Heart right ventricle (tissue), 16 donors: ENCODE results near the gene RASSF8. TPM values are rescaled to one million over a fixed set of nuclear protein-coding genes. Genes with fewer than 3 reads are reported as not detected.

ENCODE experiments used
- ATAC-seq, 8 donors: fragments of 200-7000 bp; cut with Tn5 transposase; one replicate each; pipeline ENCODE4 v1.9.1; 2020; ENCODE audit warnings: mild to moderate bottlenecking in 8 of 8, moderate library complexity in 8 of 8, moderate number of reproducible peaks in 1 of 8
- DNase-seq, 2 donors: peaks; one replicate each; pipeline ENCODE4 v3.0.0-alpha.2; 2020
- H3K27ac ChIP-seq, 10 donors: fragments of 200-600 bp; sonication (generic) in 2 of 10; one replicate each; pipeline versions ENCODE4 v1.5.0 to v1.8.0; 2020 to 2022; ENCODE audit warnings: mild to moderate bottlenecking in 3 of 10
- H3K27me3 ChIP-seq, 7 donors: fragments of 200-600 bp; one replicate each; pipeline ENCODE4 v1.8.0; 2021 to 2022; ENCODE audit warnings: mild to moderate bottlenecking in 2 of 7
- H3K36me3 ChIP-seq, 9 donors: fragments of 200-600 bp; sonication (generic) in 1 of 9; one replicate each; pipeline versions ENCODE4 v1.5.0 to v1.8.0; 2020 to 2022; ENCODE audit warnings: mild to moderate bottlenecking in 2 of 9
- H3K4me1 ChIP-seq, 9 donors: fragments of 200-600 bp; sonication (generic) in 1 of 9; one replicate each; pipeline versions ENCODE4 v1.5.0 to v1.8.0; 2020 to 2022; ENCODE audit warnings: mild to moderate bottlenecking in 4 of 9
- H3K4me3 ChIP-seq, 10 donors: fragments of 200-600 bp; sonication (generic) in 2 of 10; one replicate each; pipeline versions ENCODE4 v1.5.0 to v1.8.0; 2020 to 2022; ENCODE audit warnings: mild to moderate bottlenecking in 7 of 10, moderate library complexity in 2 of 10
- H3K9me3 ChIP-seq, 11 donors: fragments of 200-600 bp in 10 of 11; sonication (generic) in 2 of 11; one replicate each; pipeline versions ENCODE4 v1.5.0 to v1.8.0; 2013 to 2022; ENCODE audit warnings: mild to moderate bottlenecking in 2 of 11, control low read depth in 1 of 11, moderate library complexity in 1 of 11
- WGBS, 2 donors: extraction: QIAGEN DNeasy Blood & Tissue Kit; methylation state at CpG; one replicate each; pipeline ENCODE4 v1.1.7; 2013; ENCODE audit warnings: inconsistent platforms in 1 of 2; 5-methylcytosine and 5-hydroxymethylcytosine counted together
- intact Hi-C, 10 donors: fragments of 100-400 bp; cut with DNase I; formaldehyde crosslinking; loops; one replicate each; pipeline versions ENCODE4 v1.11.1 to v1.14.2; 2022
- polyA plus RNA-seq, 2 donors: library from polyadenylated mRNA; stranded (reverse); fragments of 200-250 nt; gene quantifications; one replicate each; pipeline ENCODE4 v1.2.3, GENCODE V29; 2013
- total RNA-seq, 10 donors: library from RNA; stranded (reverse); fragmentation: NEBNext Ultra II Directional in 3 of 10; extraction: Animal tissue kit (Norgen Biotek cat#: 25700) in 3 of 10; gene quantifications; one replicate each; pipeline versions ENCODE4 v1.2.1 to v1.2.4, GENCODE V29; 2021 to 2023
- TF ChIP-seq, protein P1 (sequence below), 9 donors: fragments of 200-600 bp; sonication (generic) in 2 of 9; IDR thresholded peaks; one replicate each; pipeline versions ENCODE4 v1.5.0 to v1.8.0; 2021 to 2022; ENCODE audit warnings: antibody characterized with exemption in 9 of 9, mild to moderate bottlenecking in 5 of 9, moderate library complexity in 1 of 9
- donor health status: Arrhythmogenic right ventricular cardiomyopathy.
- donor health status: ischemic (EF 13 %, LVEDD 7.1; RV severe dilation, severe dysfunction).
- donor health status: healthy with polysubstance abuse.
- donor health status: DM: no; HTN: yes; CAD: no.
- donor health status: DM: no; HTN: no; CAD: no.
- donor health status: ischemic (EF 25% LVEDD 6.9; RV normal size, moderate dysfunction).
- donor health status: ischemic (EF 25% LVEDD 5.7; RV mildly dilated, moderate dysfunction).
- donor health status: healthy.
- donor health status: DM: yes; HTN: yes; CAD: no.
- donor health status: Ischemic cardiomyopathy.
- donor health status: ischemic (EF 35%, LVEDD 5.7; RV mildly dilated, moderate dysfunction).
- donor health status: nonischemic (EF 11% LVEDD 7.7; RV severe dilation, severe dysfunction).
- donor health status: DM: yes; HTN: yes; CAD: no.
- donor health status: PGD.
- donor health status: ischemic (EF 29% LVEDD 5.4; RV normal size, mild dysfunction).
- donor health status: nonischemic (EF 23%, LVEDD 6.1; RV moderate dilation, normal function).

RASSF8 gene
- total and polyA plus RNA-seq, 12 donors, result 5.7 to 43.9 (median 28.9) TPM

DNA sequence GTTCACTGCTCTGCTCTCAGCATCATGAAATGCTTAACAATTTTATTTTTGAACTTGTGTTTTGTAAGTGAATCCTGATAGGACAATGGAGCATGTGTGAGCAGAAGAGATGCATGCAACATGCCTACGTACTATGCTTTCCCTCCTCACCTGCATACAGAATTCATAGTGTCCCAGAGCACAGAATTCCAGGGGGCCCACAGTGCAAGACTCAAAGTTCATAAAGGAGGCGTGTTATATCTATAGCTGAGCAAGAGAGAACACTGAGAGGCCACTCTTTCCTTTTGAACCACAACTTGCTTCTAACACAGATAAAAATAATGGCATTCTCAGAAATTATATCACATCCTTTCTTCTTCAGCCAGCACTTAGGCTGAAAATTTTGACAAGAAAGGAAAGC, 137.6 kb downstream of the RASSF8 start:
- ATAC-seq, result no peak
- TF ChIP-seq, protein P1, sequence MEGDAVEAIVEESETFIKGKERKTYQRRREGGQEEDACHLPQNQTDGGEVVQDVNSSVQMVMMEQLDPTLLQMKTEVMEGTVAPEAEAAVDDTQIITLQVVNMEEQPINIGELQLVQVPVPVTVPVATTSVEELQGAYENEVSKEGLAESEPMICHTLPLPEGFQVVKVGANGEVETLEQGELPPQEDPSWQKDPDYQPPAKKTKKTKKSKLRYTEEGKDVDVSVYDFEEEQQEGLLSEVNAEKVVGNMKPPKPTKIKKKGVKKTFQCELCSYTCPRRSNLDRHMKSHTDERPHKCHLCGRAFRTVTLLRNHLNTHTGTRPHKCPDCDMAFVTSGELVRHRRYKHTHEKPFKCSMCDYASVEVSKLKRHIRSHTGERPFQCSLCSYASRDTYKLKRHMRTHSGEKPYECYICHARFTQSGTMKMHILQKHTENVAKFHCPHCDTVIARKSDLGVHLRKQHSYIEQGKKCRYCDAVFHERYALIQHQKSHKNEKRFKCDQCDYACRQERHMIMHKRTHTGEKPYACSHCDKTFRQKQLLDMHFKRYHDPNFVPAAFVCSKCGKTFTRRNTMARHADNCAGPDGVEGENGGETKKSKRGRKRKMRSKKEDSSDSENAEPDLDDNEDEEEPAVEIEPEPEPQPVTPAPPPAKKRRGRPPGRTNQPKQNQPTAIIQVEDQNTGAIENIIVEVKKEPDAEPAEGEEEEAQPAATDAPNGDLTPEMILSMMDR (IDR thresholded peaks at IDR 0.05), result no peak
- H3K4me1 ChIP-seq, result peaks cover 0 to 7% (median 0%) of the 10 kb centered on the region in 9 donors
- no peak overlapping the region for H3K4me3 ChIP-seq
- H3K9me3 ChIP-seq, result no peaks in the 10 kb centered on the region
- H3K27ac ChIP-seq, result no peak overlapping the region
- H3K36me3 ChIP-seq, result no peaks in the 10 kb centered on the region
- WGBS, 2 donors, result 92 to 93% methylated on average over 2 of the region's 2 CpGs
- intact Hi-C loops, result loop anchor here in 8 of 10 donors (2.0 to 10.0 kb wide), 6 partner anchors 309 to 601 kb away; no protein-coding TSS in a partner anchor
- no peaks in the 10 kb centered on the region for H3K27me3 ChIP-seq
- DNase-seq, result no peak

DNA sequence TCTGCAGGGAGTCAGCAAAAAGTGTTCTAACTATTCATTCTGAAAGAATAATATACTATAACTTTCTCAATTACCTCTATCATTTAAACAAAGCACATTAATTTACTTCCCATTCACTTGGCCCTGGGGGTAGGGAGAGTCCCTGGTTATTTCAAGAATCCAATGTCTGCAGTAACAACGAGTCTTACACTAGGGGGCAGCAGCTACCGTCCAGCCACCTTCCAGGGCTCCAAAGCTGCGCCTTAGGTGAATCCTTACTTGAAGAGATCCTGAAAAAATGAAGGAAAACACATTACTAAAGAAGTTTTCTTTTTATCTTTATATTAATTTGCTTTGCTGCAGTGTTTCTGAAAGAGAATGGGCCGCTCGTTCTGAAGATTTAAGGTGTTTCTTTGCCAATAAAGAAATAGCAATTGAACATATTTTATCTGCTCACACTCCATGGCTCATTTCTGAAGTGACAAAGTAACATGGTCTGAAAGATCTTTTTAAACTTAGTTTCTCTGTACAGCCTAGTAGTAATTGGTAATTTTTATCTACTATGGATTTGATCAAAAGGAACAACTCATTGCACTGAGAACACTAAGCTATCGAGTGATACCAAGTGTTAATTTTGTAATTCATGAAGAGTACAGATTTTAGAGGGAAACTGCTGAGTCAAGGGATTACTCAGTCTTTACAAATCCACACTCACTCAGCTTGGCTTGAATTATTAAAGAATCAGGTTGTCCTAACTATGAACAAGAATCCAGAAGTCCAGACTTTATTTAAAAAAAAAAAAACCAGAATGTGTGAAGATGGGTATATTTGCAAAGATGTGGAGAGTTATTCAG, 138.8 kb downstream of the RASSF8 start:
- WGBS, 2 donors, result 14% methylated on average over 6 of the region's 6 CpGs
- H3K27me3 ChIP-seq, result no peaks in the 10 kb centered on the region
- H3K4me1 ChIP-seq, result peaks cover 0 to 7% (median 0%) of the 10 kb centered on the region in 9 donors
- ATAC-seq (peak; percentile 89 to 98 (median 94)), DNase-seq (peak; percentile 59 to 78)
- no peaks in the 10 kb centered on the region for H3K9me3 ChIP-seq
- no peak overlapping the region for H3K27ac ChIP-seq
- no peak overlapping the region for H3K4me3 ChIP-seq
- no peaks in the 10 kb centered on the region for H3K36me3 ChIP-seq
- intact Hi-C loops, result loop anchor here in 8 of 10 donors (1.0 to 10.0 kb wide), 7 partner anchors 308 to 600 kb away; no protein-coding TSS in a partner anchor
- TF ChIP-seq, protein P1 (IDR thresholded peaks at IDR 0.05), result peak; percentile 85 to 97 (median 95)

DNA sequence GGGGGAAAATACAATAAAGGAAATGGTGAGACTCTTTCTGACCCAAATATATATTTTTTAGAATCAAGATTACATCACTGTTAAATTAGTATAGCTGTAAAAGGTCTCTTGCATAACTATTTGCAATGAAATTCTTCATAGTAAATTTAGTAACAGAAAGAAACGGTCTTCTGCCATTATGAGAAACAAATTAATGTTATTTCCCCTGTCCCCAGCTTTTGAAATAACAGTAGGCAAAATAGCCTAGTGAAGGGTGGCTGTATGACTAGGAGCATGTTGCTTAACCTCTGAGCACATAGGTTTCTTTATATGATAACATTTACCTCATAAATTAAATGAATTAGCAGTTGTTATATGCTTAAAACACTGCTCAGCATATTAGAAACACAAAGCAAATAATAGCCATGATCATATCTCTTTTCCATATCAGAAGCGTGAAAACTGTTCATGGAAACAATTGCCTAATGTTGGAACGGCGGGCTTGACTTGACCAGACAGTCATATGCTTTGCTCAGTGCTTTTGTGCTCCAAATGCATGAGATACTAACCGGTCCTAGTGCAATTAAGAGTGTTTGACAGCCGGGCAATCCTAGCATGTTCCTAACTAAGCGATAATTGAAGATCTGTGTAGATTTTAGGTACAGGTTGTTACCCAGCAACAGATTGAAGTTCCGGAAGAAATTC, 142.3 kb downstream of the RASSF8 start:
- WGBS, 2 donors, result 89 to 90% methylated on average over 8 of the region's 8 CpGs
- ATAC-seq, result no peak
- Histone ChIP-seq H3K27ac (no peak overlapping the region), H3K9me3 (no peaks in the 10 kb centered on the region), H3K4me1 (peaks cover 0 to 7% (median 0%) of the 10 kb centered on the region in 9 donors), H3K4me3 (no peak overlapping the region), H3K36me3 (no peaks in the 10 kb centered on the region), H3K27me3 (no peaks in the 10 kb centered on the region)
- DNase-seq, result no peak
- intact Hi-C loops, result loop anchor here in 2 of 10 donors (10.0 kb wide), 2 partner anchors 514 to 534 kb away; no protein-coding TSS in a partner anchor
- TF ChIP-seq, protein P1 (IDR thresholded peaks at IDR 0.05), result no peak

DNA sequence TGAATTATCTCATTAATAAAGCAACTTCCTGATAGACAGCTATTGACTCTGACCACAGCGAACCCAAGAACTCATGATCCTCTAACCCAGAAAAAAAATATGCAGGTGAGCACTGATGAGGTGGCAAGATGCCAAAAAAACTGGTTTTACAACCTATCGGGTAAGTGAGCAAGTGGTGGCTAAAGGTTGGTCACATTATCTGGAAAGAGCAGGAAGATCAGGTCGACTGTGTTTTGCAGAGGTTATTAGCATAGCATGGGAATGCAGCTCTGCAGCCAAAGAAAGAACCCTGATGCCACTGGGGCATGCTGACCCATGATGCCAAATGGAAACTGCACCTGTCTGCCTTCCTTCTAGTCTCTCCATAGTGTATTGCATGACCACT, 142.9 kb downstream of the RASSF8 start:
- WGBS, 2 donors, result 57 to 69% methylated on average over 3 of the region's 3 CpGs
- DNase-seq (no peak), ATAC-seq (no peak)
- Histone ChIP-seq H3K36me3 (no peaks in the 10 kb centered on the region), H3K27ac (no peak overlapping the region), H3K4me1 (peaks cover 0 to 7% (median 0%) of the 10 kb centered on the region in 9 donors), H3K4me3 (no peak overlapping the region), H3K27me3 (no peaks in the 10 kb centered on the region), H3K9me3 (no peaks in the 10 kb centered on the region)
- intact Hi-C loops, result loop anchor here in 2 of 10 donors (10.0 kb wide), 2 partner anchors 513 to 533 kb away; no protein-coding TSS in a partner anchor
- TF ChIP-seq, protein P1 (IDR thresholded peaks at IDR 0.05), result no peak
